Esophagus muscularis mucosa (tissue), 4 donors: ENCODE measurements around the gene MAMDC4. TPM values are rescaled to one million over a fixed set of nuclear protein-coding genes. Genes with fewer than 3 reads are reported as not detected.
"Not testable (repeated sequence)": the region's sequence is repeated elsewhere in the genome, so short reads cannot be mapped to it uniquely, and the experiment has no call there.

ENCODE experiments used
- DNase-seq: peaks from one replicate; pipeline ENCODE4 v3.0.0-alpha.2; 2017; ENCODE audit errors: extremely low spot score
- H3K27ac ChIP-seq, 4 donors: fragments of 200-600 bp; sonication (generic); replicated peaks in 1 of 4; 1 replicate in 3 of 4; 2 replicates in 1 of 4; pipeline ENCODE4 v1.5.1; 2016 to 2019; ENCODE audit warnings: mild to moderate bottlenecking in 1 of 4
- H3K27me3 ChIP-seq, 4 donors: fragments of 200-600 bp; sonication (generic); one replicate each; pipeline versions ENCODE4 v1.5.1 to v1.6.0; 2016 to 2019
- H3K36me3 ChIP-seq, 4 donors: fragments of 200-600 bp; sonication (generic); one replicate each; pipeline ENCODE4 v1.5.1; 2016 to 2019
- H3K4me1 ChIP-seq, 4 donors: fragments of 200-600 bp; sonication (generic); one replicate each; pipeline ENCODE4 v1.5.1; 2016 to 2019
- H3K4me3 ChIP-seq, 4 donors: fragments of 200-600 bp; sonication (generic); 1 replicate in 2 of 4; 2 replicates in 2 of 4; pipeline ENCODE4 v1.5.1; 2016 to 2019; ENCODE audit warnings: mild to moderate bottlenecking in 4 of 4, moderate library complexity in 1 of 4
- H3K9me3 ChIP-seq, 4 donors: fragments of 200-600 bp; sonication (generic); 1 replicate in 3 of 4; 2 replicates in 1 of 4; pipeline ENCODE4 v1.5.1; 2016 to 2019
- CTCF ChIP-seq, 3 experiments: fragments of 200-600 bp in 2 of 3; fragments of 450-650 bp in 1 of 3; sonication (generic) in 2 of 3; IDR thresholded peaks; one replicate each; pipeline ENCODE4 v1.5.1; 2017 to 2019; ENCODE audit warnings: antibody characterized with exemption in 3 of 3, mild to moderate bottlenecking in 2 of 3, moderate library complexity in 1 of 3
- EP300 ChIP-seq: sonication (generic); formaldehyde crosslinking; IDR thresholded peaks from one replicate; pipeline ENCODE4 v1.6.1; 2017; ENCODE audit warnings: antibody characterized with exemption
- POLR2A ChIP-seq: fragments of 450-650 bp; IDR thresholded peaks from one replicate; pipeline ENCODE4 v1.6.1; 2017; ENCODE audit warnings: antibody characterized with exemption, moderate library complexity, mild to moderate bottlenecking, low read depth
- POLR2AphosphoS5 ChIP-seq, 2 donors: sonication (generic); formaldehyde crosslinking; IDR thresholded peaks; one replicate each; pipeline ENCODE4 v1.6.1; 2017; ENCODE audit warnings: antibody characterized with exemption in 2 of 2
- WGBS: methylation state at CpG from one replicate; pipeline ENCODE4 v1.1.5; 2018; 5-methylcytosine and 5-hydroxymethylcytosine counted together
- intact Hi-C: fragments of 100-400 bp; cut with DNase I; formaldehyde crosslinking; loops from one replicate; pipeline ENCODE4 v1.15.1; 2023
- total RNA-seq, 4 donors: library from RNA; depleted of rRNA; stranded (reverse); fragments of >200 nt; gene quantifications; one replicate each; pipeline versions ENCODE4 v1.1.0 to v1.2.1, GENCODE V29; 2016

The MAMDC4 gene
- total RNA-seq, 4 donors from 2014 or later: 1.7 to 4.7 (median 2.1) TPM

GRCh38 chr9:136843801-136844740 is 8.1 kb upstream of the MAMDC4 start:
- TF ChIP-seq CTCF (IDR thresholded peaks at IDR 0.05): peak; percentile 63 to 78 (median 71)

DNA sequence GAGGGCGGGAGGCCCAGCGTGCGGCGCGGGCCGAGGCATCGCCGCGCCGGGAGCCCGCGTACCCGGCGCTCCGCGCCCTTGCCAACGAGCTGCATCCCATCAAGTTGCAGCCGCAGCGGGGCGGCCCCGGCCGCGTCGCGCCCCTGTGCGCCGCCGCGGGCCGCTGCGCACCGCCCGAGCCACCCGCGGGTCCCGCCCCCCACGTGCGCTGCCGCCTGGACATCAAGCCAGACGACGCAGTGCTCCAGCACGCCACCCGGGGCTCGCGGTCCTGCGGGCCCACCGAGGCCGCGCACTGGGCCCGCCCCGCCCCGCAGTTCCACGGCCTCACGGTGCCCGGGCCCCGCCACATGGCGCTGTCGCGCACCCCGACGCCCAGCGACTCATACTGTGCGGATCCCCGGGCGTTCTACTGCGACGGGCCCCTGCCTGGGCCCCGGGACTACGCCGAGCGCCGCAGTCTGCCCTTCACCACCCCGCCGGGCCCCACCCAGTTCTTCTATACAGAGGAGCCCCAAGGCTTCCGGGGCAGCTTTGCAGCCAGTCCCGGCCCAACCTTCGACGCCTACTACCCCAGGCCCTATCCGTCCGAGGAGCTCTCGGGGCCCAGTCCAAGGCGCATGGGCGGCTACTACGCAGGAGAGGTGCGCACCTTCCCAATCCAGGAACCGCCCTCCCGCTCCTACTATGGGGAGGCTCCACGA is 7.2 kb upstream of the MAMDC4 start:
- H3K27ac ChIP-seq: no peak overlapping the region
- intact Hi-C loops: loop anchor here (5.0 kb wide), 1 partner anchor 43 kb away; no protein-coding TSS in a partner anchor
- TF ChIP-seq POLR2AphosphoS5 (IDR thresholded peaks at IDR 0.05) (no peak), POLR2A (no peak), CTCF (IDR thresholded peaks at IDR 0.05) (no peak), EP300 (no peak)

More at GRCh38 chr9:136843801-136844740, 8.1 kb upstream of the MAMDC4 start:
- Histone ChIP-seq H3K27me3 (peaks cover 4 to 55% (median 36%) of the 10 kb centered on the region in 4 donors), H3K27ac (peak overlapping the region in 1 of 4 donors; percentile 66), H3K4me1 (peaks cover 50 to 83% (median 79%) of the 10 kb centered on the region in 4 donors), H3K4me3 (peak overlapping the region; percentile 8 to 13 (median 11)), H3K36me3 (peaks cover 0 to 23% (median 19%) of the 10 kb centered on the region in 4 donors)
- H3K9me3 ChIP-seq, intact Hi-C loops, DNase-seq: not testable (repeated sequence)
- WGBS: 9% methylated on average over 13 of the region's 99 CpGs

GRCh38 chr9:136845465-136846260 is 6.5 kb upstream of the MAMDC4 start:
- H3K27me3 ChIP-seq: peaks cover 4 to 55% (median 36%) of the 10 kb centered on the region in 4 donors
- H3K36me3 ChIP-seq: peaks cover 0 to 9% (median 8%) of the 10 kb centered on the region in 4 donors
- intact Hi-C loops: loop anchor here (5.0 kb wide), 1 partner anchor 43 kb away; no protein-coding TSS in a partner anchor
- no peak overlapping the region for H3K27ac ChIP-seq
- TF ChIP-seq POLR2AphosphoS5 (IDR thresholded peaks at IDR 0.05) (no peak), POLR2A (no peak), CTCF (IDR thresholded peaks at IDR 0.05) (no peak), EP300 (no peak)
- no peaks in the 10 kb centered on the region for H3K9me3 ChIP-seq
- H3K4me3 ChIP-seq: peak overlapping the region in 1 of 4 donors; percentile 78
- DNase-seq: no peak
- H3K4me1 ChIP-seq: peaks cover 61 to 90% (median 87%) of the 10 kb centered on the region in 4 donors
- 29% methylated on average over 26 of the region's 102 CpGs for WGBS

More for the DNA sequence above, 7.2 kb upstream of the MAMDC4 start:
- peaks cover 53 to 87% (median 83%) of the 10 kb centered on the region in 4 donors for H3K4me1 ChIP-seq
- DNase-seq: no peak
- H3K36me3 ChIP-seq: peaks cover 0 to 15% (median 10%) of the 10 kb centered on the region in 4 donors
- H3K4me3 ChIP-seq: no peak overlapping the region
- H3K9me3 ChIP-seq: no peaks in the 10 kb centered on the region
- WGBS: 47% methylated on average over 8 of the region's 88 CpGs
- peaks cover 4 to 55% (median 36%) of the 10 kb centered on the region in 4 donors for H3K27me3 ChIP-seq

DNA sequence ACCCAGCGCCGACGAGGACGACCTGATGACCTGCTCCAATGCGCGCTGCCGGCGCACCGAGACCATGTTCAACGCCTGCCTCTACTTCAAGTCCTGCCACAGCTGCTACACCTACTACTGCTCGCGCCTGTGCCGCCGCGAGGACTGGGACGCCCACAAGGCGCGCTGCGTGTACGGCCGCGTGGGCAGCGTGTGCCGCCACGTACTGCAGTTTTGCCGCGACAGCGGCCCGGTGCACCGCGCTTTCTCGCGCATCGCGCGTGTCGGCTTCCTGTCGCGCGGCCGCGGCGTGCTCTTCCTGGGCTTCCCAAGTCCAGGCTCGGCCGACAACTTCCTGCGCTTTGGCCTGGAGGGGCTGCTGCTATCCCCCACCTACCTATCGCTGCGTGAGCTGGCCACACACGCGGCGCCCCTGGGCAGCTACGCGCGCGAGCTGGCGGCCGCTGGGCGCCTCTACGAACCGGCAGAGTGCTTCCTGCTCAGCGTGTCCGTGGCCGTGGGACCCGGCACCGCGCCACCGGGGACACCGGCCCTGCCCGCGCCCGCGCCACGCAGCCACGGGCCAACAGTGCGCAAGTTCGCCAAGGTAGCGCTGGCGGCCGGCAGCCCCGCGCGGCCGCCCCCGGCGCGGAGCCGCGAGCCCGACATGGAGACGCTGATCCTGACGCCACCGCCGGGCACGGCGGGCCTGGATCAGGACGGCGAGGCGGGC is 5.6 kb upstream of the MAMDC4 start:
- peak overlapping the region; percentile 57 to 78 (median 74) for H3K4me3 ChIP-seq
- no CpG with 5 or more reads among the region's 98 CpGs for WGBS
- no peak for TF ChIP-seq POLR2A
- TF ChIP-seq POLR2AphosphoS5 (IDR thresholded peaks at IDR 0.05): no peak
- TF ChIP-seq EP300: no peak
- no peak for TF ChIP-seq CTCF (IDR thresholded peaks at IDR 0.05)
- intact Hi-C loops: loop anchor here (5.0 kb wide), 1 partner anchor 44 kb away; no protein-coding TSS in a partner anchor
- no peak for DNase-seq
- no peak overlapping the region for H3K27ac ChIP-seq
- no peaks in the 10 kb centered on the region for H3K9me3 ChIP-seq
- peaks cover 65 to 90% (median 84%) of the 10 kb centered on the region in 4 donors for H3K4me1 ChIP-seq
- H3K36me3 ChIP-seq: peaks cover 0 to 15% (median 11%) of the 10 kb centered on the region in 4 donors
- H3K27me3 ChIP-seq: peaks cover 4 to 55% (median 36%) of the 10 kb centered on the region in 4 donors
